ENCODE measurements around the gene WDR83.

Gene WDR83

GRCh38 chr19:12721656-12722565 is 55.3 kb downstream of the WDR83 start:
- H3K27ac ChIP-seq: peak overlapping the region; percentile 95
- no peak for TF ChIP-seq CTCF (conservative IDR thresholded peaks at IDR 0.05)

GRCh38 chr19:12722566-12723380 is 56.2 kb downstream of the WDR83 start:
- H3K27ac ChIP-seq: peak overlapping the region; percentile 95
- TF ChIP-seq CTCF (conservative IDR thresholded peaks at IDR 0.05): no peak

- no peak for TF ChIP-seq CTCF (conservative IDR thresholded peaks at IDR 0.05)
- peak overlapping the region; percentile 95 for H3K27ac ChIP-seq
Observed at GRCh38 chr19:12723381-12723640, 56.7 kb downstream of the WDR83 start.

GRCh38 chr19:12723641-12724426 is 57.2 kb downstream of the WDR83 start, which contains the start of gene TNPO2:
Gene TNPO2 (minus strand): TSS chr19:12723932. CDS start chr19:12720977, 2,955 bp downstream.
- peak within 1 kb of the TSS; percentile 95 for H3K27ac ChIP-seq
- no peak for TF ChIP-seq CTCF (conservative IDR thresholded peaks at IDR 0.05)
